ELR (cell line): ENCODE results near the gene TARP.

Experiments used
- DNase-seq: peaks from one replicate; pipeline ENCODE4 v3.0.0-alpha.2; 2015; ENCODE audit warnings: low read depth

Gene TARP

GRCh38 chr7:38273286-38273995 is at the start of gene TARP:
Gene TARP (minus strand): TSS chr7:38273636.
- no peak for DNase-seq

- DNase-seq, result no peak
Observed at GRCh38 chr7:38323156-38323555, 49.7 kb upstream of the TARP start.

- no peak for DNase-seq
Observed at GRCh38 chr7:38322461-38322860, 49.0 kb upstream of the TARP start.

- DNase-seq, result no peak
Observed at GRCh38 chr7:38321967-38322366, 48.5 kb upstream of the TARP start.

GRCh38 chr7:38321515-38321944 is 48.1 kb upstream of the TARP start:
- DNase-seq, result peak; percentile 57

GRCh38 chr7:38321050-38321449 is 47.6 kb upstream of the TARP start:
- DNase-seq, result no peak

GRCh38 chr7:38319873-38320272 is 46.4 kb upstream of the TARP start:
- DNase-seq, result no peak

GRCh38 chr7:38318803-38319416 is 45.5 kb upstream of the TARP start:
- peak; percentile 81 for DNase-seq

- DNase-seq, result no peak
Observed at GRCh38 chr7:38318241-38318640, 44.8 kb upstream of the TARP start.

- no peak for DNase-seq
Observed at GRCh38 chr7:38317515-38317914, 44.1 kb upstream of the TARP start.

- DNase-seq, result peak; percentile 15
Observed at GRCh38 chr7:38316733-38317360, 43.4 kb upstream of the TARP start.

- no peak for DNase-seq
Observed at GRCh38 chr7:38315410-38315809, 42.0 kb upstream of the TARP start.

GRCh38 chr7:38312821-38313220 is 39.4 kb upstream of the TARP start:
- no peak for DNase-seq

- DNase-seq, result peak; percentile 52
Observed at GRCh38 chr7:38311329-38311937, 38.0 kb upstream of the TARP start.

- no peak for DNase-seq
Observed at GRCh38 chr7:38310591-38311101, 37.2 kb upstream of the TARP start.

GRCh38 chr7:38309555-38309954 is 36.1 kb upstream of the TARP start:
- no peak for DNase-seq

GRCh38 chr7:38308140-38308539 is 34.7 kb upstream of the TARP start:
- DNase-seq, result no peak

- no peak for DNase-seq
Observed at GRCh38 chr7:38307640-38308039, 34.2 kb upstream of the TARP start.

- no peak for DNase-seq
Observed at GRCh38 chr7:38306914-38307313, 33.5 kb upstream of the TARP start.

- peak; percentile 65 for DNase-seq
Observed at GRCh38 chr7:38306171-38306570, 32.7 kb upstream of the TARP start.

GRCh38 chr7:38303866-38304265 is 30.4 kb upstream of the TARP start:
- no peak for DNase-seq

GRCh38 chr7:38300175-38300574 is 26.7 kb upstream of the TARP start:
- DNase-seq, result no peak
